Left hindlimb (tissue), 1 donor: Measurements from ENCODE around the gene SGMS1.
"Not testable (repeated sequence)": the region's sequence is repeated elsewhere in the genome, so short reads cannot be mapped to it uniquely, and the experiment has no call there.

Source experiments
- DNase-seq: peaks from one replicate; pipeline ENCODE4 v3.0.0-alpha.2; 2018

SGMS1 gene

GRCh38 chr10:50281210-50281966 is 342.4 kb downstream of the SGMS1 start:
- DNase-seq, result no peak

- DNase-seq, result no peak
Measured at GRCh38 chr10:50280049-50280841, 343.5 kb downstream of the SGMS1 start.

GRCh38 chr10:50279489-50279888 is 344.3 kb downstream of the SGMS1 start:
- DNase-seq, result no peak

- no peak for DNase-seq
Measured at GRCh38 chr10:50275650-50276235, 348.0 kb downstream of the SGMS1 start.

GRCh38 chr10:50272531-50272930 is 351.2 kb downstream of the SGMS1 start:
- no peak for DNase-seq

- no peak for DNase-seq
Measured at GRCh38 chr10:50271564-50272250, 352.0 kb downstream of the SGMS1 start.

- not testable (repeated sequence) for DNase-seq
Measured at GRCh38 chr10:50267877-50268276, 355.9 kb downstream of the SGMS1 start.

- not testable (repeated sequence) for DNase-seq
Measured at GRCh38 chr10:50262625-50263024, 361.1 kb downstream of the SGMS1 start.

GRCh38 chr10:50260791-50261281 is 362.9 kb downstream of the SGMS1 start:
- DNase-seq, result no peak
